ENCODE measurements around the gene RFXAP.

GRCh38 chr13:36806102-36806501 is 12.9 kb upstream of the RFXAP start:
- TF ChIP-seq POLR2A (IDR thresholded peaks at IDR 0.05; ENCODE audit: low read length): no peak
- no peak for TF ChIP-seq GATA1 (IDR thresholded peaks at IDR 0.05; ENCODE audit: low read depth, low read length)
